Mesothelial cell of epicardium (in vitro differentiated cells): ENCODE measurements around the gene SGMS1. TPM values are rescaled to one million over a fixed set of nuclear protein-coding genes. Genes with fewer than 3 reads are reported as not detected.

Source experiments
- DNase-seq, 2 experiments: peaks; one replicate each; pipeline ENCODE4 v3.0.0; 2021; ENCODE audit warnings: low spot score in 2 of 2; ENCODE audit not compliant: unreplicated experiment in 2 of 2
- H3K27ac Mint-ChIP-seq: 2 replicates; pipeline ENCODE4 v1.8.0; 2021; ENCODE audit warnings: mixed read lengths
- H3K27me3 Mint-ChIP-seq: 2 replicates; pipeline ENCODE4 v1.8.0; 2021; ENCODE audit warnings: low read depth, mixed read lengths
- H3K36me3 Mint-ChIP-seq: 2 replicates; pipeline ENCODE4 v1.8.0; 2021; ENCODE audit warnings: mixed read lengths
- H3K4me1 Mint-ChIP-seq: 2 replicates; pipeline ENCODE4 v1.8.0; 2021; ENCODE audit warnings: mixed read lengths
- H3K4me3 Mint-ChIP-seq: 2 replicates; pipeline ENCODE4 v1.8.0; 2021; ENCODE audit warnings: mild to moderate bottlenecking, moderate library complexity, mixed read lengths
- H3K9me3 Mint-ChIP-seq: 2 replicates; pipeline ENCODE4 v1.8.0; 2021; ENCODE audit warnings: mixed read lengths
- total RNA-seq: library from RNA; stranded (reverse); gene quantifications from 3 replicates; pipeline ENCODE4 v1.2.1, GENCODE V29; 2021
- TF ChIP-seq, protein P1 (sequence below): fragments of 200-600 bp; sonication (generic); IDR thresholded peaks from one replicate; pipeline ENCODE4 v1.5.0; 2021; ENCODE audit warnings: antibody characterized with exemption; ENCODE audit not compliant: unreplicated experiment

The SGMS1 gene
- total RNA-seq, 1 donor from 2014 or later: 14.9 TPM

DNA sequence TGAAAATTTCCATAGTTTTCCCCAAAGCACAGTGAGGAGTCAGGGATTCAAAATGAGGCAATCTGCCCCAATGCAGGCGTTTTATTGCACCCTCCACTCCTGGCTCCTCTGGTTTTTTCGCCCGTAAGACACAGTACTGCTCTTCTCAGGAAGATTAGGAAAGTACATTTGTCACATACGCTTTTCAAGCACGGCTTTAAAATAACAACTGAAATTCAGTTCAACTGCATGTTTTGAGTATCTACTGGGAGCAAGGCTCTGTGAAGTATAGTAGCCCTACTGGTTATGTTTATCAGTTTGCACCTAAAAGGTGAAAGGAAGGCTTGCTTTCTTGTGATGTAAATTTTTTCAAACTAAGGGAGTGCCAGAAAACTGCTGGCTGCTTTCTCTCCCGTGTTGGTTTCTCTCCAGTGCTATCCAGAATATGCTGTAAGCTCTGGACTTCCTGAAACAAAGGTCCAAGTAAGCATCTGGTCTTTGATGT lies 1.9 kb upstream of the SGMS1 start:
- Mint-ChIP-seq H3K4me1 (peaks cover 26% of the 10 kb centered on the region), H3K9me3 (no peaks in the 10 kb centered on the region), H3K27ac (peak overlapping the region; percentile 98), H3K27me3 (no peaks in the 10 kb centered on the region), H3K4me3 (peak overlapping the region; percentile 87), H3K36me3 (peaks cover 3% of the 10 kb centered on the region)
- no peak for DNase-seq
- TF ChIP-seq, protein P1, sequence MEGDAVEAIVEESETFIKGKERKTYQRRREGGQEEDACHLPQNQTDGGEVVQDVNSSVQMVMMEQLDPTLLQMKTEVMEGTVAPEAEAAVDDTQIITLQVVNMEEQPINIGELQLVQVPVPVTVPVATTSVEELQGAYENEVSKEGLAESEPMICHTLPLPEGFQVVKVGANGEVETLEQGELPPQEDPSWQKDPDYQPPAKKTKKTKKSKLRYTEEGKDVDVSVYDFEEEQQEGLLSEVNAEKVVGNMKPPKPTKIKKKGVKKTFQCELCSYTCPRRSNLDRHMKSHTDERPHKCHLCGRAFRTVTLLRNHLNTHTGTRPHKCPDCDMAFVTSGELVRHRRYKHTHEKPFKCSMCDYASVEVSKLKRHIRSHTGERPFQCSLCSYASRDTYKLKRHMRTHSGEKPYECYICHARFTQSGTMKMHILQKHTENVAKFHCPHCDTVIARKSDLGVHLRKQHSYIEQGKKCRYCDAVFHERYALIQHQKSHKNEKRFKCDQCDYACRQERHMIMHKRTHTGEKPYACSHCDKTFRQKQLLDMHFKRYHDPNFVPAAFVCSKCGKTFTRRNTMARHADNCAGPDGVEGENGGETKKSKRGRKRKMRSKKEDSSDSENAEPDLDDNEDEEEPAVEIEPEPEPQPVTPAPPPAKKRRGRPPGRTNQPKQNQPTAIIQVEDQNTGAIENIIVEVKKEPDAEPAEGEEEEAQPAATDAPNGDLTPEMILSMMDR: no peak

DNA sequence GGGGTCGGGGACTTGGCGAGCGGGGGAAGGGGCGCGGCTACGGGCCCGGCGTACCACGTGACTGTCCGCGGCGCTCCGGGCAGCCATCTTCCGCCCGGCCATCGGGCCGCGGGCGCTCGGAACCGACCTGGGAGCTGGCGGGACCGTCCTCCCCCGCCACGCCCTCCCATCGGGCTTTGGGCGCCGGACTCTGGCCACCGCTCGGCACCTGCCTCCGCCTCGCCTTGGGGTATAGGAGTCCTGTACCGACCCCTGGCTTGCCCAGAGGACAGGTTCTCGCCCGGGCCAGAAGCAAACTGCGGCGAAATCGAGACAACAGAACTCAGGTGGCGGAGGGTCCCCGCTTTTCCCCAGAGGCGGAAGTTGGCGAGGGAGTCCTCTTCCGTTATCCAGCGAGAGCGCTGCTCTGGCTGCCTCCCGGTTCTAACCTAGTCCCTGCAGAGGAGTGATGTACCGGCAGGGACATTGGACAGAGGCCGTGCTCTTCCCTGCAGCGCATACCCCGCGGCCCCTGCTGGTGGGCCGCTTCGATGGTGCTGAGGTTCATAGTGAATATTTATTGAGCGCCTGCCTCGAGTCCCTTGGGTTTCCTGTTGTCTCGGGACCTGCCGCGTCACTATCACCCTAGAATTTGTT lies 1.2 kb upstream of the SGMS1 start:
- Mint-ChIP-seq H3K4me3 (peak overlapping the region; percentile 87), H3K27me3 (no peaks in the 10 kb centered on the region), H3K36me3 (no peaks in the 10 kb centered on the region), H3K4me1 (peaks cover 26% of the 10 kb centered on the region), H3K9me3 (no peaks in the 10 kb centered on the region), H3K27ac (peak overlapping the region; percentile 98)
- peak; percentile 39 to 77 for DNase-seq
- TF ChIP-seq, protein P1: peak; percentile 34

DNA sequence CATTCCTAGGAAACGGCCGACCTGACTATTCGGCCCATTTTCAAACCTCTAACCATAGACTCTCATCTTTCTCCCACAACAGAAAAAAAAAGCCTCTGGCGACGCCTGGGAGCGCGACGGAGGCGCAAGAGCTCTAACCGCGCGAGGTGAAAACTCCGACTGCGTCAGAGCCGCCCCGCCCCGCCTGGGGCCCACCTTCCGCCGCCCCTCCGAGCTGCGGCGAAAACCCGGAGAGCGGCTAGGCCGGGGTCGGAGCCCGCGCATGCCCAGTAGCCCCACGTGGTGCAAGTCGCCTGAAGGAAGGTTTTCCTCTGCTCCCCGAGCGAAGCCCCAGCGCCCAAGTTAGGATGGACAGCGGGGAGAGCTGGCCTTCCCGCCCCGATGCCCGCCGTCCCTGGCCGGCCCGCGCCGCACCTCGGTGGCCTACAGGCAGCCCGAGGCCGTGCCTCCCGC lies 683 bp upstream of the SGMS1 start:
- Mint-ChIP-seq H3K4me3 (peak overlapping the region; percentile 71), H3K9me3 (no peaks in the 10 kb centered on the region), H3K27me3 (no peaks in the 10 kb centered on the region), H3K36me3 (no peaks in the 10 kb centered on the region), H3K4me1 (peaks cover 29% of the 10 kb centered on the region), H3K27ac (peak overlapping the region; percentile 99)
- TF ChIP-seq, protein P1: no peak
- peak; percentile 96 to 99 for DNase-seq

DNA sequence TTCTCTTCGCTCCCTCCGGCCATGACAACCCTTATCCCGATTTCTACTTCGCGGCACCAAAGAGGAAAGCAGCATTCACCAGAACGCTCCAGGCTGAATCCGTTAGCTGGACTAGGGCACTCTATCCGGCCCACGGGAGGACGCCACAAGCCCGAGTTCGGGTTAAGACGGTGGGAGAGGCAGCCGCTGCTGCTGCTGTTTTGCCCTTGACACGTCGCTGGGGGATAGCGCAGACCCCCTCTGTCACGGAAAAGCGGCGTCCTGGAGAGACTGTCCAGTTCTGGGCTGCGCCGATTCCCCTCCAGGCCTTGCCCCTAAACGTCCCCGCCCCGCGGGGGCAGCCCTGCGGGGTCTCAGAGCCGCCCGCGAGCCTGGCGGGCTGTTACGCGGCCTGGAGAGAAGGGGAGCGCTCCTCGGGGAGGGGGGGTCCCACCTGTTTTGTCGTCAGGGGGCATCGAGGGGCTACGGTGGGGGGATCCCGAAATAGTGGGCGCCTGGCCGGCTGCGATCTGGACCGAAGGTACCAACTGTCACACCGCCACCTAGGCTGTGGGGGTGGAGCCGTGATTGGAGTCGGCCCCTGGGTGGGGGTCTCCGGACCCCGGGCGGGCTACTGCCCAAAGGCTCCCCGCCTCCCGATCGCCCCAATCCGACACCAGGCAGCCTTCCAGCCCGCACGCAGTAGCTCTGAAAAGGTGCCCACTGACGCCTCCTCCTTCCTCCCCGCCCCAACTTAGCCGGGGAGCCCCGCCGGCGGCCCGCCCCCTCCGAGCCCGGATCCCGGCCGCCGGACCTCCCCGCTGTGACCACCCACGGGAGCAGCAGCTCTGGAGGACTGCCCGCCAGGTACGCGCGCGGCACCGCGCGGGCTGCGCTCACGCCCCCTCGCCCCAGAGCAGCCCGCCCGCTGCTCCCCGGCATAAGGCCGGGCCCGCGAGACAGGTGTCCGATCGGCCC lies 772 bp downstream of the SGMS1 start:
- H3K27ac Mint-ChIP-seq: peak overlapping the region; percentile 77
- DNase-seq: peak in 1 of 2 experiments; percentile 60
- no peaks in the 10 kb centered on the region for H3K36me3 Mint-ChIP-seq
- H3K9me3 Mint-ChIP-seq: no peaks in the 10 kb centered on the region
- peak overlapping the region; percentile 71 for H3K4me3 Mint-ChIP-seq
- H3K4me1 Mint-ChIP-seq: peaks cover 29% of the 10 kb centered on the region
- TF ChIP-seq, protein P1: no peak
- H3K27me3 Mint-ChIP-seq: no peaks in the 10 kb centered on the region

DNA sequence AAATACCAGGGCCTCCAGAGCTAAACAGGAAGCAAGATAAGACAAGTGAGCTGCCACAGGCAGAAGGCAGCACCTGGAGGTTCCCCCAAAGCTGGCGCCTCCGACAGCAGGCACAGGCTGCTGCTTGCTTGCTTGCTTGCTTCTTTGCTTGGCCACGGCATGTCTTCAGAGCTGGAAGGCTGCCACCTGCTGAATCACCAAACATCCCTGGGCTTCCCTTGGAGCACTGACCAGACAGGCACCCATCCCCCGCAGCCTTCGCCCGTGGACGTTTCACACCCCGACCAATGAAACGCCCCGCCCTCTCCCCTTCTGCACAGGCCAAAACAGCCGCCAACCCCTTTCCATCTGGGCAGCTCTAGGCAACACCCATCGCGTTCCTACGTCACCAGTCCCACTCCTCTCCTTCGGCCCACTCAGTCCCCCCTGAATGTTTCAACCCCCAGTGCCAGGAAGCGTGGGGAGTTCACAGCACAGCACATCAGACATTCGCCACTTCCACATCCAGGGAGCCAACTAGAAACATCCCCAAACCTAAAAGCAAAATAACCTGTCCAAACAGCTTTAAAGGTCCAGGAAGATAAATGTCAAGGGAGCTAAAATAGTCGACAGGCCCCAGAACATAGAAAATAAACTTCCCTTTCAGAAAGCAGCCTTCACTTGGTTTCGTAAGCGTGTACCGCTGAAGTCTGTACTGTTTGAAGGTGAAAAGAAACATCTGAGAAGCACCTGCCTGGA lies 1.6 kb downstream of the SGMS1 start:
- H3K4me3 Mint-ChIP-seq: peak overlapping the region; percentile 71
- peaks cover 29% of the 10 kb centered on the region for H3K4me1 Mint-ChIP-seq
- peak; percentile 40 to 71 for DNase-seq
- peak overlapping the region; percentile 77 for H3K27ac Mint-ChIP-seq
- no peaks in the 10 kb centered on the region for H3K9me3 Mint-ChIP-seq
- TF ChIP-seq, protein P1: no peak
- H3K27me3 Mint-ChIP-seq: no peaks in the 10 kb centered on the region
- H3K36me3 Mint-ChIP-seq: no peaks in the 10 kb centered on the region
